Measurements from ENCODE around the gene TFAP2D.

Gene TFAP2D

DNA sequence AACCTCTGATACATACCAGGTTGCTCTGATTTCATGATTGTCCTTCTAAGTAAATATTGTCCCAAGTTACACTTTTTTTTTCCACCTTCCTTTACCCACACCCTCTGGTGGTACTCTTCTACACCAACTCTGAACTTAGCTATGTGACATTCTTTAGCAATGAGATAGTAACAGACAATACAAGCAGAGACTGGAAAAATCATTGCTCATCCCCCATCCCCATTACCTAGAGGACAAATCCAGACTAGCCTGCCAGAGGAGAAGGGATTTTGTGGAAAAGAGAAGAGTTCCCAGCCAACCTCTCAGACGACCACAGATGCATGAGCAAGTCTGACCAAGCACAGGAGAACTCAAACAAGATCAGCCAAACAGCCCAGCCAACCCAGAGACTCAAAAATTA, 72.6 kb downstream of the TFAP2D start:
- TF ChIP-seq SIN3A (IDR thresholded peaks at IDR 0.05; ENCODE audit: borderline replicate concordance, insufficient read depth, low read length): no peak
- TF ChIP-seq FOXP2 (optimal IDR thresholded peaks at IDR 0.05; ENCODE audit: borderline replicate concordance, extremely low read depth, extremely low read length, insufficient read depth): no peak
- TF ChIP-seq POLR2AphosphoS5 (IDR thresholded peaks at IDR 0.05; ENCODE audit: low read depth, low read length): no peak
- TF ChIP-seq TAF1 (IDR thresholded peaks at IDR 0.05; ENCODE audit: borderline replicate concordance, insufficient read depth, low read length): no peak
- TF ChIP-seq, protein P1, sequence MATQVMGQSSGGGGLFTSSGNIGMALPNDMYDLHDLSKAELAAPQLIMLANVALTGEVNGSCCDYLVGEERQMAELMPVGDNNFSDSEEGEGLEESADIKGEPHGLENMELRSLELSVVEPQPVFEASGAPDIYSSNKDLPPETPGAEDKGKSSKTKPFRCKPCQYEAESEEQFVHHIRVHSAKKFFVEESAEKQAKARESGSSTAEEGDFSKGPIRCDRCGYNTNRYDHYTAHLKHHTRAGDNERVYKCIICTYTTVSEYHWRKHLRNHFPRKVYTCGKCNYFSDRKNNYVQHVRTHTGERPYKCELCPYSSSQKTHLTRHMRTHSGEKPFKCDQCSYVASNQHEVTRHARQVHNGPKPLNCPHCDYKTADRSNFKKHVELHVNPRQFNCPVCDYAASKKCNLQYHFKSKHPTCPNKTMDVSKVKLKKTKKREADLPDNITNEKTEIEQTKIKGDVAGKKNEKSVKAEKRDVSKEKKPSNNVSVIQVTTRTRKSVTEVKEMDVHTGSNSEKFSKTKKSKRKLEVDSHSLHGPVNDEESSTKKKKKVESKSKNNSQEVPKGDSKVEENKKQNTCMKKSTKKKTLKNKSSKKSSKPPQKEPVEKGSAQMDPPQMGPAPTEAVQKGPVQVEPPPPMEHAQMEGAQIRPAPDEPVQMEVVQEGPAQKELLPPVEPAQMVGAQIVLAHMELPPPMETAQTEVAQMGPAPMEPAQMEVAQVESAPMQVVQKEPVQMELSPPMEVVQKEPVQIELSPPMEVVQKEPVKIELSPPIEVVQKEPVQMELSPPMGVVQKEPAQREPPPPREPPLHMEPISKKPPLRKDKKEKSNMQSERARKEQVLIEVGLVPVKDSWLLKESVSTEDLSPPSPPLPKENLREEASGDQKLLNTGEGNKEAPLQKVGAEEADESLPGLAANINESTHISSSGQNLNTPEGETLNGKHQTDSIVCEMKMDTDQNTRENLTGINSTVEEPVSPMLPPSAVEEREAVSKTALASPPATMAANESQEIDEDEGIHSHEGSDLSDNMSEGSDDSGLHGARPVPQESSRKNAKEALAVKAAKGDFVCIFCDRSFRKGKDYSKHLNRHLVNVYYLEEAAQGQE (IDR thresholded peaks at IDR 0.05; ENCODE audit: insufficient read depth in 1 of 2, low read depth in 2 of 2, low read length in 2 of 2): no peak

DNA sequence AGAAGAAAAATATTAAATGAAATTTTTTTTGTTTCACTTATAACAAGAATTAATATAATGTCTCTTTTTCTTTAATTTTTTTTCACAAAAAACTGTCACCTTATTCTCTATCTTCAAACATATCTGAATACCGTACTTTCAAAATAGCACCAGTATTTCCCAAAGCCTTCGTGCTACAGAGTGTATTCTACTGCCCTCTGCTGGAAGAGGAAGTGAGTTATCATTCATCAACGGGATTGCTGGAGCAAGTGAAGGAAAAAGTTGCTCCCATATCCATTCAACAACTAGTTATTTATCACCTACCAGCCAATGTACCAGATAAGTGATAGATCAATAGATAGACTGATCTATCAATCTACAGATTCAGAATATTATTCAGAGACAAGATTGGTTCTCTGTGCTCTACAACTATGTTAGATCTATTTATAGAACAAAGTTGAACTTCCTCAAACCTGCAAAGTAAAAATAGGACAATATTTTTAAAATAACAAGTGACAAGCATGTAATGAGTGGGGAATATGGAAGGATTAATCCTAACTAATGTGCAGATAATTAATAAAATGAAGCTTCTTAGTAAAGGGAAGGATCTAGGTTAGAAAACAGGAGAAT, 78.7 kb downstream of the TFAP2D start:
- TF ChIP-seq FOXP2 (optimal IDR thresholded peaks at IDR 0.05; ENCODE audit: borderline replicate concordance, extremely low read depth, extremely low read length, insufficient read depth) (no peak), TAF1 (IDR thresholded peaks at IDR 0.05; ENCODE audit: borderline replicate concordance, insufficient read depth, low read length) (no peak), SIN3A (IDR thresholded peaks at IDR 0.05; ENCODE audit: borderline replicate concordance, insufficient read depth, low read length) (no peak), POLR2AphosphoS5 (IDR thresholded peaks at IDR 0.05; ENCODE audit: low read depth, low read length) (no peak)

DNA sequence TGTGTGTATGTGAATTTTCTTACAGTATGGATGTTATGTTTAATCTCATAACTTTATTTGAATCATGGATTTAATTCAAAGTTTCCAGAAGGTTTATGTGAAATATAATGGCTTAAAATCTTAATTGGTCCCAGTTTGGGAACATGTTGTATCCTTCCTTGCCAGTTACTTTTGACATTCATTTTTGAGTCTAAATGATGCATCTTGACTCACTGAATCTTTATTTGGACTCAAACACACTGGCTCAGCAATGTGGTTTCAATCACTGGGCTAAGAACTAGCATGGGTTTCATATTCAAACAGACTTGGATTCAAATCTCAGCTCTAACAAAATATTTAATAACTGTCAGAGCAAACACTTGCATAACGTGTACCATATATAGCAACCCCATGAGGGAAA, 79.4 kb downstream of the TFAP2D start:
- TF ChIP-seq TAF1 (IDR thresholded peaks at IDR 0.05; ENCODE audit: borderline replicate concordance, insufficient read depth, low read length) (no peak), POLR2AphosphoS5 (IDR thresholded peaks at IDR 0.05; ENCODE audit: low read depth, low read length) (no peak), SIN3A (IDR thresholded peaks at IDR 0.05; ENCODE audit: borderline replicate concordance, insufficient read depth, low read length) (no peak), FOXP2 (optimal IDR thresholded peaks at IDR 0.05; ENCODE audit: borderline replicate concordance, extremely low read depth, extremely low read length, insufficient read depth) (no peak)
- TF ChIP-seq, protein P1 (IDR thresholded peaks at IDR 0.05; ENCODE audit: insufficient read depth in 1 of 2, low read depth in 2 of 2, low read length in 2 of 2): no peak

DNA sequence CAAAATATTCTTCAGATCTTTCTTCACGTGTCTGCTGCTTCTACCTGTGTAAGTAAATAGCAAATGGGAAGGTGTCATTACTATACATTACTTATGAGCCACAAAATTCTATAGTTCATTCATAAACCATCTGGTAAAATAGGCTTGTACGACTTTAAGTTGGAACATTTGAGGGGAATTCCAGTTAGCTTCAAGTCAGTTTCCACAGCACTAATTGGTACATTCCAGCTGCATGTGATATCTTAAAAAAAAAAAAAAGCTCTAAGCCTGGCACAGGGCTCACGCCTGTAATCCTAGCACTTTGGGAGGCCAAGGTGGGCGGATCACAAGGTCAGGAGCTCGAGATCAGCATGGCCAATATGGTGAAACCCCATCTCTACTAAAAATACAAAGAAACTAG, 82.2 kb downstream of the TFAP2D start:
- TF ChIP-seq TAF1 (IDR thresholded peaks at IDR 0.05; ENCODE audit: borderline replicate concordance, insufficient read depth, low read length) (no peak), SIN3A (IDR thresholded peaks at IDR 0.05; ENCODE audit: borderline replicate concordance, insufficient read depth, low read length) (no peak), FOXP2 (optimal IDR thresholded peaks at IDR 0.05; ENCODE audit: borderline replicate concordance, extremely low read depth, extremely low read length, insufficient read depth) (no peak), POLR2AphosphoS5 (IDR thresholded peaks at IDR 0.05; ENCODE audit: low read depth, low read length) (no peak)
- TF ChIP-seq, protein P1 (IDR thresholded peaks at IDR 0.05; ENCODE audit: insufficient read depth in 1 of 2, low read depth in 2 of 2, low read length in 2 of 2): no peak

DNA sequence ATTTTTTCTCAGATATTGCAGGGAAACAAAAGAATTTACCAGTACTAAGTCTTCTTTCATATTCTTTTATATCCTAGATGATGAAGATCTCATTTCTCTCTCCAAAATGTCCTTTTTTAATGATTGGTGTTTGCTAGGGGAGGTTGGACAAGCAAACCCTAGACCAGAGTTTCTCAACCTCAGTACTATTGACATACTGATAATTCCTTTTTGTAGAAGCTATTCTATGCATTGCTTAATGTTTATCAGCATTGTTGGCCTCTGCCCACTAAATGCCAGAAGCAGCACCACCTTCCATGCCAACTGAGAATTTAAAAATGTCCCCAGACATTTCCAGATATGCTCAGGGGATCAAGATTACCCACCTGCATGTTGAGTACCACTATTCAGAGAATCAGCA, 91.0 kb downstream of the TFAP2D start:
- no peak for TF ChIP-seq TAF1 (IDR thresholded peaks at IDR 0.05; ENCODE audit: borderline replicate concordance, insufficient read depth, low read length)
- TF ChIP-seq, protein P1 (IDR thresholded peaks at IDR 0.05; ENCODE audit: insufficient read depth in 1 of 2, low read depth in 2 of 2, low read length in 2 of 2): no peak
- TF ChIP-seq SIN3A (IDR thresholded peaks at IDR 0.05; ENCODE audit: borderline replicate concordance, insufficient read depth, low read length): no peak
